Kidney (tissue), 14 donors: ENCODE measurements around the gene APBA1. TPM values are rescaled to one million over a fixed set of nuclear protein-coding genes. Genes with fewer than 3 reads are reported as not detected.
A peak's percentile ranks its signal among the peaks of the same experiment; 100 is the strongest.

Experiments used
- DNase-seq, 5 donors: peaks; one replicate each; pipeline ENCODE4 v3.0.0-alpha.2; 2013 to 2020
- FAIRE-seq: peaks from 2 replicates; lab custom pipeline; 2012; peaks lifted over from hg19 to GRCh38; lab: Jason Lieb, UNC
- H3K27ac ChIP-seq, 2 donors: one replicate each; pipeline ENCODE4 v1.7.0; 2013; ENCODE audit warnings: low read depth in 2 of 2, low read length in 2 of 2, inconsistent platforms in 1 of 2
- H3K27me3 ChIP-seq: one replicate; pipeline ENCODE4 v1.7.1; 2013; ENCODE audit warnings: low read length, inconsistent platforms; ENCODE audit not compliant: control insufficient read depth, insufficient read depth
- H3K36me3 ChIP-seq, 3 donors: one replicate each; pipeline versions ENCODE4 v1.7.0 to v1.7.1; 2013; ENCODE audit warnings: low read length in 3 of 3, control low read depth in 1 of 3, inconsistent platforms in 1 of 3; ENCODE audit not compliant: insufficient read depth in 3 of 3, control insufficient read depth in 2 of 3
- H3K4me1 ChIP-seq, 3 donors: one replicate each; pipeline versions ENCODE4 v1.7.0 to v1.7.1; 2013; ENCODE audit warnings: low read length in 3 of 3, inconsistent platforms in 1 of 3, low read depth in 1 of 3; ENCODE audit not compliant: control insufficient read depth in 2 of 3, insufficient read depth in 2 of 3
- H3K4me3 ChIP-seq, 3 donors: one replicate each; pipeline versions ENCODE4 v1.7.0 to v1.8.1; 2013; ENCODE audit warnings: low read length in 3 of 3, control low read depth in 1 of 3, inconsistent platforms in 1 of 3
- H3K9ac ChIP-seq, 3 donors: one replicate each; pipeline versions ENCODE4 v1.7.0 to v1.7.1; 2013; ENCODE audit warnings: low read length in 3 of 3, control low read depth in 1 of 3, inconsistent platforms in 1 of 3
- H3K9me3 ChIP-seq, 3 donors: one replicate each; pipeline versions ENCODE4 v1.7.0 to v1.7.1; 2013; ENCODE audit warnings: low read length in 3 of 3, control low read depth in 1 of 3, inconsistent platforms in 1 of 3; ENCODE audit not compliant: control insufficient read depth in 2 of 3, insufficient read depth in 1 of 3
- CTCF ChIP-seq: IDR thresholded peaks from 3 replicates; pipeline ENCODE4 v1.5.1; 2012; ENCODE audit warnings: mild to moderate bottlenecking, moderate library complexity, borderline replicate concordance; ENCODE audit not compliant: insufficient read depth; ENCODE audit errors: extremely low read depth
- intact Hi-C: fragments of 100-400 bp; cut with DNase I; formaldehyde crosslinking; loops from one replicate; pipeline ENCODE4 v1.11.1; 2022
- polyA plus RNA-seq: library from polyadenylated mRNA; stranded (reverse); fragments of 350-450 nt; fragmentation: Illumina TruSeq; extraction: RNeasy Lipid Tissue Mini Kit (QIAGEN cat#74804); gene quantifications from one replicate; pipeline ENCODE4 v1.2.3, GENCODE V29; 2014; ENCODE audit warnings: low read depth, low replicate concordance; ENCODE audit not compliant: insufficient read depth
- total RNA-seq: library from RNA; stranded (reverse); fragmentation: NEBNext Ultra II Directional; extraction: Animal tissue kit (Norgen Biotek cat#: 25700); gene quantifications from one replicate; pipeline ENCODE4 v1.2.1, GENCODE V29; 2021
- donor health status: control.
- donor health status: control.
- donor health status: control.
- donor health status: control.
- donor health status: control.
- donor health status: DM: yes; HTN: yes; CAD: no.
- donor health status: Normal renal cell carcinoma (clear cell type).

The APBA1 gene
- total and polyA plus RNA-seq, 2 donors from 2014 or later, result 1.3 to 5.1 TPM

- Histone ChIP-seq H3K27ac (peak overlapping the region; percentile 23 to 63), H3K4me3 (peak overlapping the region; percentile 56 to 81 (median 75)), H3K4me1 (peaks cover 0 to 5% (median 2%) of the 10 kb centered on the region in 3 donors), H3K9me3 (no peaks in the 10 kb centered on the region), H3K9ac (peak overlapping the region; percentile 37 to 74 (median 72)), H3K36me3 (no peaks in the 10 kb centered on the region), H3K27me3 (no peaks in the 10 kb centered on the region)
- peak; percentile 91 to 96 (median 95) for DNase-seq
- no peak for FAIRE-seq
- intact Hi-C loops, result no loop called here
- TF ChIP-seq CTCF, result peak; percentile 83
Measured at GRCh38 chr9:69672596-69673310, 582 bp upstream of the APBA1 start.

- Histone ChIP-seq H3K27ac (no peak overlapping the region), H3K9me3 (no peaks in the 10 kb centered on the region), H3K27me3 (no peaks in the 10 kb centered on the region), H3K4me3 (peak overlapping the region; percentile 49 to 69 (median 51)), H3K9ac (peak overlapping the region; percentile 26 to 35 (median 31)), H3K4me1 (peaks cover 0 to 5% (median 2%) of the 10 kb centered on the region in 3 donors), H3K36me3 (no peaks in the 10 kb centered on the region)
- FAIRE-seq, result no peak
- intact Hi-C loops, result no loop called here
- peak in 3 of 5 donors; percentile 33 to 51 (median 41) for DNase-seq
- no peak for TF ChIP-seq CTCF
Measured at GRCh38 chr9:69671311-69671878, 776 bp downstream of the APBA1 start.

GRCh38 chr9:69667306-69667705 is 4.9 kb downstream of the APBA1 start:
- no peaks in the 10 kb centered on the region for H3K36me3 ChIP-seq
- H3K4me1 ChIP-seq, result peaks cover 0 to 5% (median 2%) of the 10 kb centered on the region in 3 donors
- no peaks in the 10 kb centered on the region for H3K9me3 ChIP-seq
- no peak overlapping the region for H3K27ac ChIP-seq
- DNase-seq, result no peak
- H3K27me3 ChIP-seq, result no peaks in the 10 kb centered on the region
- TF ChIP-seq CTCF, result no peak
- FAIRE-seq, result no peak
- intact Hi-C loops, result no loop called here
- H3K4me3 ChIP-seq, result no peak overlapping the region
- H3K9ac ChIP-seq, result no peak overlapping the region
